ENCODE results near the gene SGMS1.

The SGMS1 gene

GRCh38 chr10:50634479-50634878 is 10.7 kb upstream of the SGMS1 start:
- FAIRE-seq (no peak), DNase-seq (ENCODE audit: insufficient read length, low spot score) (no peak)
- TF ChIP-seq TAF1 (IDR thresholded peaks at IDR 0.05; ENCODE audit: low read depth, low read length) (no peak), POLR2A (IDR thresholded peaks at IDR 0.05; ENCODE audit: low read depth, low read length) (no peak), SPI1 (IDR thresholded peaks at IDR 0.05; ENCODE audit: low read depth, low read length) (no peak)

GRCh38 chr10:50631052-50631451 is 7.3 kb upstream of the SGMS1 start:
- TF ChIP-seq SPI1 (IDR thresholded peaks at IDR 0.05; ENCODE audit: low read depth, low read length) (no peak), POLR2A (IDR thresholded peaks at IDR 0.05; ENCODE audit: low read depth, low read length) (no peak), POU2F2 (IDR thresholded peaks at IDR 0.05; ENCODE audit: low read depth, low read length) (no peak), POLR2AphosphoS5 (IDR thresholded peaks at IDR 0.05; ENCODE audit: low read depth, low read length) (no peak), PAX5 (IDR thresholded peaks at IDR 0.05; ENCODE audit: insufficient read depth, low read length, severe bottlenecking) (no peak), TAF1 (IDR thresholded peaks at IDR 0.05; ENCODE audit: low read depth, low read length) (no peak)
- FAIRE-seq (no peak), DNase-seq (ENCODE audit: insufficient read length, low spot score) (no peak)

- DNase-seq (ENCODE audit: insufficient read length, low spot score) (no peak), FAIRE-seq (no peak)
- no peak for TF ChIP-seq POU2F2 (IDR thresholded peaks at IDR 0.05; ENCODE audit: low read depth, low read length)
- no peak for TF ChIP-seq PAX5 (IDR thresholded peaks at IDR 0.05; ENCODE audit: insufficient read depth, low read length, severe bottlenecking)
- no peak for TF ChIP-seq SPI1 (IDR thresholded peaks at IDR 0.05; ENCODE audit: low read depth, low read length)
- no peak for TF ChIP-seq POLR2AphosphoS5 (IDR thresholded peaks at IDR 0.05; ENCODE audit: low read depth, low read length)
Observed at GRCh38 chr10:50629495-50630122, 5.9 kb upstream of the SGMS1 start.

GRCh38 chr10:50627896-50628295 is 4.1 kb upstream of the SGMS1 start:
- FAIRE-seq: no peak
- no peak for TF ChIP-seq POU2F2 (IDR thresholded peaks at IDR 0.05; ENCODE audit: low read depth, low read length)
- TF ChIP-seq POLR2AphosphoS5 (IDR thresholded peaks at IDR 0.05; ENCODE audit: low read depth, low read length): no peak
- TF ChIP-seq PAX5 (IDR thresholded peaks at IDR 0.05; ENCODE audit: insufficient read depth, low read length, severe bottlenecking): no peak
- TF ChIP-seq POLR2A (IDR thresholded peaks at IDR 0.05; ENCODE audit: low read depth, low read length): no peak
- no peak for TF ChIP-seq TAF1 (IDR thresholded peaks at IDR 0.05; ENCODE audit: low read depth, low read length)
- TF ChIP-seq SPI1 (IDR thresholded peaks at IDR 0.05; ENCODE audit: low read depth, low read length): no peak
- no peak for DNase-seq (ENCODE audit: insufficient read length, low spot score)

- no peak for FAIRE-seq
Observed at GRCh38 chr10:50627443-50627842, 3.7 kb upstream of the SGMS1 start.

GRCh38 chr10:50625649-50626132 is 1.9 kb upstream of the SGMS1 start:
- DNase-seq (ENCODE audit: insufficient read length, low spot score) (no peak), FAIRE-seq (no peak)

More at GRCh38 chr10:50627443-50627842, 3.7 kb upstream of the SGMS1 start:
- TF ChIP-seq PAX5 (IDR thresholded peaks at IDR 0.05; ENCODE audit: insufficient read depth, low read length, severe bottlenecking): no peak
- no peak for TF ChIP-seq POLR2A (IDR thresholded peaks at IDR 0.05; ENCODE audit: low read depth, low read length)
- no peak for TF ChIP-seq SPI1 (IDR thresholded peaks at IDR 0.05; ENCODE audit: low read depth, low read length)
- no peak for TF ChIP-seq POLR2AphosphoS5 (IDR thresholded peaks at IDR 0.05; ENCODE audit: low read depth, low read length)
- no peak for TF ChIP-seq TAF1 (IDR thresholded peaks at IDR 0.05; ENCODE audit: low read depth, low read length)
- no peak for TF ChIP-seq POU2F2 (IDR thresholded peaks at IDR 0.05; ENCODE audit: low read depth, low read length)
- DNase-seq (ENCODE audit: insufficient read length, low spot score): no peak

GRCh38 chr10:50624866-50625501 is 1.2 kb upstream of the SGMS1 start:
- no peak for TF ChIP-seq PAX5 (IDR thresholded peaks at IDR 0.05; ENCODE audit: insufficient read depth, low read length, severe bottlenecking)
- peak; percentile 49; the same call in 1 of the 2 replicates for TF ChIP-seq POLR2AphosphoS5 (IDR thresholded peaks at IDR 0.05; ENCODE audit: low read depth, low read length)
- TF ChIP-seq POLR2A (IDR thresholded peaks at IDR 0.05; ENCODE audit: low read depth, low read length): peak; percentile 32; the same call in 1 of the 2 replicates
- peak; percentile 71 for DNase-seq (ENCODE audit: insufficient read length, low spot score)
- FAIRE-seq: peak; percentile 92

More at GRCh38 chr10:50625649-50626132, 1.9 kb upstream of the SGMS1 start:
- TF ChIP-seq TAF1 (IDR thresholded peaks at IDR 0.05; ENCODE audit: low read depth, low read length) (no peak), POLR2A (IDR thresholded peaks at IDR 0.05; ENCODE audit: low read depth, low read length) (no peak), POLR2AphosphoS5 (IDR thresholded peaks at IDR 0.05; ENCODE audit: low read depth, low read length) (no peak; the same call in 1 of the 2 replicates), SPI1 (IDR thresholded peaks at IDR 0.05; ENCODE audit: low read depth, low read length) (no peak), PAX5 (IDR thresholded peaks at IDR 0.05; ENCODE audit: insufficient read depth, low read length, severe bottlenecking) (no peak), POU2F2 (IDR thresholded peaks at IDR 0.05; ENCODE audit: low read depth, low read length) (no peak)

GRCh38 chr10:50624413-50624865 is 683 bp upstream of the SGMS1 start:
- FAIRE-seq (no peak), DNase-seq (ENCODE audit: insufficient read length, low spot score) (peak; percentile 76)
- TF ChIP-seq POU2F2 (IDR thresholded peaks at IDR 0.05; ENCODE audit: low read depth, low read length) (0 out of 2 replicates have a peak, but pooled peaks have one; percentile 15), PAX5 (IDR thresholded peaks at IDR 0.05; ENCODE audit: insufficient read depth, low read length, severe bottlenecking) (no peak), POLR2AphosphoS5 (IDR thresholded peaks at IDR 0.05; ENCODE audit: low read depth, low read length) (no peak), SPI1 (IDR thresholded peaks at IDR 0.05; ENCODE audit: low read depth, low read length) (no peak), POLR2A (IDR thresholded peaks at IDR 0.05; ENCODE audit: low read depth, low read length) (no peak; the same call in 1 of the 2 replicates)

GRCh38 chr10:50622706-50623662 is 772 bp downstream of the SGMS1 start:
- peak; percentile 46 for DNase-seq (ENCODE audit: insufficient read length, low spot score)
- peak; percentile 76 for FAIRE-seq
- TF ChIP-seq POLR2A (IDR thresholded peaks at IDR 0.05; ENCODE audit: low read depth, low read length): no peak
- TF ChIP-seq POU2F2 (IDR thresholded peaks at IDR 0.05; ENCODE audit: low read depth, low read length): no peak
- no peak for TF ChIP-seq PAX5 (IDR thresholded peaks at IDR 0.05; ENCODE audit: insufficient read depth, low read length, severe bottlenecking)
- no peak for TF ChIP-seq POLR2AphosphoS5 (IDR thresholded peaks at IDR 0.05; ENCODE audit: low read depth, low read length)
- TF ChIP-seq TAF1 (IDR thresholded peaks at IDR 0.05; ENCODE audit: low read depth, low read length): no peak
- no peak for TF ChIP-seq SPI1 (IDR thresholded peaks at IDR 0.05; ENCODE audit: low read depth, low read length)

All from GM12891 (cell line).